Activated T-cell treated with anti-CD3 and anti-CD28 coated beads, Interleukin-2, amount 50 U/mL, for 1 hour (primary cell): ENCODE results near the gene CLSTN2.

ENCODE experiments used
- DNase-seq: peaks from one replicate; pipeline ENCODE4 v3.0.0-alpha.2; 2020

Gene CLSTN2

GRCh38 chr3:140358686-140359085 is 423.7 kb downstream of the CLSTN2 start:
- DNase-seq, result no peak

GRCh38 chr3:140359233-140359995 is 424.4 kb downstream of the CLSTN2 start:
- DNase-seq, result no peak

DNA sequence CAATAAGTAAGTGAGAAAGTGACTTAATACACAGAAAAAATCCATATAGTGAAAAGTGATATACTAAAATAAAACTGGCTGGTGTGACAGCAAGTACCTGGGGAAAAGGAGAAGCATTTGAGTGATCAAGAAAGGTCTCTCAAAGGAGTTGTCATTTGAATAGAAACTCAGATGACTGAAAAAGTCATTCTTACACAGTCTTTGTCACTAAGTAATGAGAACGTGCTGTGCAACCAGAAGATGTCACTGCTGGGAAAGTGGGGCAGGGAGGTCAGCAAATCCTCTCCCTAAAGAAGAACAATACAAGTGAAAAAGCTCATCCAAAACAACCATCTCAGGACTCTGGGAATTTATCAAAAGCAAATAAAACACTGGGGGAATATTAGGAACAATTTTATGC is 425.3 kb downstream of the CLSTN2 start:
- DNase-seq, result no peak

GRCh38 chr3:140363801-140364200 is 428.8 kb downstream of the CLSTN2 start:
- DNase-seq, result no peak

- no peak for DNase-seq
Observed at GRCh38 chr3:140365872-140366697, 431.1 kb downstream of the CLSTN2 start.

GRCh38 chr3:140368223-140368811 is 433.3 kb downstream of the CLSTN2 start:
- no peak for DNase-seq

DNA sequence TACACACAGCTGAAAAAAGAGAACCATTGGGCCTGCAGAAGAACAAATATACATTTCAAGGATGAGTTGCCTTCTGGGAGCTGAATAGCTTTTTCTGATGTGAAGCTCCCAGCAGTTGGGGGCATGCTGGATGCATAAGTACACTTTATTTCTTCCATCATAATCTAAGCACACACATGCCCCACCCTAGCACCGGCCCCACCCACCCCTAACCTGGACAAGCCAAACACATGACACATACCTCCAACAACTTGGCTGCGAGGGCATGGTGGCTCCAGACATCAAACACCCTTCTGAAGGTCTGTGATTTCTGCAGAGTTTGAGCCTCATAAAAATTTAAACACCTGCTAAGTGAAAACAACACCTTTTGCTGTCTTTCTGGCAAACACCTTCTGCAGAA is 435.7 kb downstream of the CLSTN2 start:
- no peak for DNase-seq

DNA sequence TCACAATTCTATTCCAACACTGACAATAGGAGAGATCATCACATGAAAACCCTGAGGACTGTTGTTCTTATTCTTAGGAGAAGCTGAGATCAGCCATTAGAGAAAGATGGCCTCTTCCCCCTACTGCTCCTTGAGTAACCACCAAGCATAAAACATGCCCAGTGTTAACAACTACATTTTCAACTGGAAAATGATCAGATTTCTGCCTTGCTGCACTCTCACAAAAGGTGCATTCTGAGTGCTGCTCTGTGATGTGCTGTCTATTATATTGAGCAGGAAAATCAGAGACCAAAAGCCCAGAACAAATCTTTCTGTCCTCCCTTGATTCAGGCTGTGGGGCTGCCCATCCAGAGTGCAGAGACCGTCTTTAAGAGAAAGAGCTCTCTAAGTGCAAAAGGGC is 438.2 kb downstream of the CLSTN2 start:
- no peak for DNase-seq

DNA sequence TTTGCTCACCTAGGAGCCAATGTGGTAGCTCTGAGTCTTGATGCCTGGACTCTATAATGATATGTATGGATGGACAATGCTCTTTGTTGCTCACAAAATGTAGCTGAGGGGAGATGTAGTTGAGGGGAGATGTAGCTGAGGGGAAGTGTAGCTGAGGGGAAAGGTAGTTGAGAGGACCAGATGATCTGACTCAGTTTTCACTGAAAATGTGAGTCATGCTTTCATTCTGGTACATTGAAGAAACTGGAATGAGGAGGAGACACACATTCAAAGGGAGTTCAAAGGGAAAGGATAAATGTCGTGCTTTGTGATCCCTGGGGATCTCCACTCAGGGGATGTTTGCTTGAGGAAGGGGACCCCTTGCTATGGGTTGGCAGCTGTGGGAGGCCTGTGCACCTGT is 440.0 kb downstream of the CLSTN2 start:
- no peak for DNase-seq

- DNase-seq, result no peak
Observed at GRCh38 chr3:140376136-140376889, 441.3 kb downstream of the CLSTN2 start.

DNA sequence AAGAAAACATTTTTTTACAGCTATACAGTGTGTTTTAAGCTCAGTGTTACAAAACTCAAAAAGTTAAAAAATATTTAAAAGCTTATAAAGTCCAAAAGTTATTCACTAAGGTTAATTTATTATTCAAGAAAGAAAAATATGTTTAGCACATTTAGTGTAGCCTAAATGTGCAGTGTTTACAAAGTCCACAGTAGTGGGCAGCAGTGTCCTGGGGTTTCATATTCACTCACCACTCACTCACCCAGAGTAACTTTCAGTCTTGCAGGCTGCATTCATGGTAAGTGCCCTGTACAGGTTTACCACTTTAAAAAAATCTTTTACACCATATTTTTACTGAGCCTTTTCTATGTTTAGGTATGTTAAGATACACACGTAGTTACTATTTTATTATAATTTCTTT is 442.7 kb downstream of the CLSTN2 start:
- no peak for DNase-seq

GRCh38 chr3:140378571-140379340 is 443.8 kb downstream of the CLSTN2 start:
- no peak for DNase-seq

GRCh38 chr3:140384028-140384771 is 449.2 kb downstream of the CLSTN2 start:
- no peak for DNase-seq

DNA sequence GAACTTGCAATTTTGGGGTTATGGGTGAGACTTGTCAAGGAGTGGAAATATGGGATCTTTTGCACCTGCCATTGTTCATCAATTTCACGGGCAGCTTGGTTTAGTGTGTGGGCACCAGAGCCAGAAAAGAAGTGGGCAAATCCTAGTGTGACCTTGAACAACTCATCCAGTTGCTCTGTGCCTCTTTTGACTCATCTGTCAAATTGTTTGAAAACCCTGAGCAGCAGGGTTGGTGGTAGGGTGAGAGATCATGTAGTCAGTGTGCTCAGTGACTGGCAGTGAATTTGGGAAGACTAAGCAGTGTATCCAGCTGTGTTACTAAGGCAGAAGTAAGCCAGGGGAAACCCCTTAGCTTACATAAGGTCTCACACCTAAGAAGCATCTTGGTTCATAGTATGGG is 449.9 kb downstream of the CLSTN2 start:
- no peak for DNase-seq

DNA sequence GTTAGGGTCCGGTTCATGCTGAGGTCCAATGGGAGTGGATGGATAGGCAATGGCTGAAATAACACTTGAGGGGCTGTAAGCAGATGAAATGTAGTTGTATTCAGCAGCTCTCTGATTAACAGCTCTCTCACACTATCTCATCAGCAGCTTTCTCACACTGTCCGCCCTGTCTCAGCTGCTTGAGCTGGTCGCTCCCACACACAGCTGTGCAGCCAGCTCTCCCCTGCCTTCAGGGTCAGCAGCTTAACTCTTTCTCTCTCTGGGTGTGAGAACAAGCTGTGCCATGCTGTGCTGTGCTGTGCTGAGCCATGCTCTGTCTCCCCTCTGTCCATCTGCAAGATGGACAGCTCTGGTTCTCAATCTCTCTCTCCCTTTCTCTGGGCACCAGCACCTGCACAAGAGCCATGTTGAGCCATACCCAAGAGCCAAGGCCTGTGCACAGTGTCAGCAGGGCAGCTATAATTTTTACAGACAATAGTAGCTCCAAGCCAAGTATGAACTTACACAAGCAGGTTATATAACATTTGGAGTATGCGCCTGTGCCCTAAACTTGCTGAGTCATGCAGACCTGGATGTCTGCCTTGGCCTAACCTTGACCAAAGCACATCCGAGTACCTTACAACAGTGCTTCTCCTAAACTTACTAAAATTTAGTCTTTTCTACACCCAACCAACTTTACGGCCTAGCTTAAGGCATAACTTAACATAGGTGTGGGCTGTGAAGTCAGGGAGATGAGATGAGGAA is 451.5 kb downstream of the CLSTN2 start:
- no peak for DNase-seq

- DNase-seq, result no peak
Observed at GRCh38 chr3:140387244-140387643, 452.3 kb downstream of the CLSTN2 start.

- DNase-seq, result no peak
Observed at GRCh38 chr3:140388202-140388922, 453.4 kb downstream of the CLSTN2 start.

- DNase-seq, result no peak
Observed at GRCh38 chr3:140391061-140391460, 456.1 kb downstream of the CLSTN2 start.

DNA sequence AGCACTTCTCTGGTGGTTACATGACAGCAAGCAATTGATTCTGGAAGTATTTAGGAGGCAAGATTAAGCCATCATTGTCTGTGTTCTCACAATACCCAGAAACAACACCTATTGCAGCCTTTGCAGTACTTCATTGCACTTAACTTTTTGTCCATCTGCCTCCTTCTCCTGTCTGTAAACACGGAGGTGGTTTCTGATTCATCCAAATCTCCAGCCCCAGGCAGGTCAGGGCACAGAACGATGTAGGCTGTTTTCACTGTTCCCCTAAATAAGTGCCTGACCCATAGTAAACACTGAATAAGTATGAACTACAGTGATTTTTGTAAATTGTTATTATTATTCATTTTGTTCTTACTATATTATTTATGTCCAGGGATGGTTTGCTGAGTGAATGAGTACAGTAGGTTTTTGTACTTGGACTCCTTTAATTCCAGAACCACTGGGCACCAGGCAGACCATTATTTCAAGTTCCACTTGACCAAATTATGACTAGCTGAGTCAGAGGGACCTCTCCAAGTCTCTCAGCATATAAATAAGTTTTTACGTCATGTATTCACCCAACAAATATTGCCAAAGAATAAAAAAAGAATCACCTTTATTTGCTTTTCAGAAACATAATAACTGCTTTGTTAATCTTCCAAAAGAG is 459.6 kb downstream of the CLSTN2 start:
- DNase-seq, result no peak
